Tibial nerve (tissue), 3 donors: Measurements from ENCODE around the gene GLIPR2.

Experiments used
- CTCF ChIP-seq, 5 experiments: fragments of 200-600 bp in 3 of 5; fragments of 450-650 bp in 2 of 5; sonication (generic) in 3 of 5; IDR thresholded peaks; one replicate each; pipeline ENCODE4 v1.5.1; 2016 to 2019; ENCODE audit warnings: antibody characterized with exemption in 5 of 5, mild to moderate bottlenecking in 3 of 5, moderate library complexity in 2 of 5
- POLR2A ChIP-seq, 2 donors: fragments of 450-650 bp; IDR thresholded peaks; one replicate each; pipeline ENCODE4 v1.6.1; 2017; ENCODE audit warnings: antibody characterized with exemption in 2 of 2, mild to moderate bottlenecking in 2 of 2, moderate library complexity in 2 of 2

- TF ChIP-seq CTCF (IDR thresholded peaks at IDR 0.05) = no peak
- no peak for TF ChIP-seq POLR2A (IDR thresholded peaks at IDR 0.05)
Measured at GRCh38 chr9:36164372-36164771, 27.8 kb downstream of the GLIPR2 start.
